Lung (tissue), 12 donors: ENCODE measurements around the gene CCDC6. TPM values are rescaled to one million over a fixed set of nuclear protein-coding genes. Genes with fewer than 3 reads are reported as not detected.
A peak's percentile ranks its signal among the peaks of the same experiment; 100 is the strongest.

ENCODE experiments used
- ATAC-seq: fragments of 200-7000 bp; cut with Tn5 transposase; one replicate; pipeline ENCODE4 v1.9.1; 2020; ENCODE audit warnings: moderate number of reproducible peaks; ENCODE audit not compliant: insufficient read depth, low FRiP score
- DNase-seq, 3 donors: peaks; one replicate each; pipeline ENCODE4 v3.0.0-alpha.2; 2013 to 2017
- H3K27ac ChIP-seq, 2 donors: one replicate each; pipeline ENCODE4 v1.5.1; 2013; ENCODE audit warnings: mild to moderate bottlenecking in 2 of 2, moderate library complexity in 2 of 2, control low read depth in 1 of 2, inconsistent platforms in 1 of 2, low read depth in 1 of 2, low read length in 1 of 2
- H3K27me3 ChIP-seq, 3 donors: one replicate each; pipeline ENCODE4 v1.5.1; 2013; ENCODE audit warnings: low read length in 2 of 3; ENCODE audit not compliant: control insufficient read depth in 3 of 3, insufficient read depth in 3 of 3
- H3K36me3 ChIP-seq, 4 donors: one replicate each; pipeline ENCODE4 v1.5.1; 2013; ENCODE audit warnings: low read length in 4 of 4, mild to moderate bottlenecking in 1 of 4, moderate library complexity in 1 of 4; ENCODE audit not compliant: control insufficient read depth in 4 of 4, insufficient read depth in 4 of 4
- H3K4me1 ChIP-seq, 5 donors: one replicate each; pipeline ENCODE4 v1.5.1; 2013; ENCODE audit warnings: low read length in 5 of 5, mild to moderate bottlenecking in 2 of 5, moderate library complexity in 1 of 5; ENCODE audit not compliant: control insufficient read depth in 5 of 5, insufficient read depth in 5 of 5
- H3K4me3 ChIP-seq: one replicate; pipeline ENCODE4 v1.5.1; 2013; ENCODE audit warnings: mild to moderate bottlenecking, control low read depth, moderate library complexity
- H3K9ac ChIP-seq, 2 donors: one replicate each; pipeline ENCODE4 v1.5.1; 2013; ENCODE audit warnings: low read length in 2 of 2, control low read depth in 1 of 2; ENCODE audit not compliant: insufficient read depth in 1 of 2
- H3K9me3 ChIP-seq, 4 donors: one replicate each; pipeline ENCODE4 v1.5.1; 2013; ENCODE audit warnings: low read length in 3 of 4, mild to moderate bottlenecking in 1 of 4, moderate library complexity in 1 of 4; ENCODE audit not compliant: control insufficient read depth in 4 of 4, insufficient read depth in 3 of 4
- CTCF ChIP-seq: IDR thresholded peaks from 2 replicates; pipeline ENCODE4 v1.5.1; 2012; ENCODE audit warnings: mild to moderate bottlenecking; ENCODE audit errors: control extremely low read depth, extremely low read depth
- WGBS, 2 donors: extraction: QIAGEN DNeasy Blood & Tissue Kit; methylation state at CpG; one replicate each; pipeline ENCODE4 v1.1.7; 2013; 5-methylcytosine and 5-hydroxymethylcytosine counted together
- polyA plus RNA-seq, 2 donors: library from polyadenylated mRNA; stranded (reverse); fragments of 200-250 nt; gene quantifications; one replicate each; pipeline ENCODE4 v1.2.1, GENCODE V29; 2013
- total RNA-seq, 2 donors: library from RNA; depleted of rRNA in 1 of 2; stranded (reverse); fragments of >200 nt in 1 of 2; gene quantifications; one replicate each; pipeline ENCODE4 v1.2.1, GENCODE V29; 2014 to 2021
- donor health status: control.
- donor health status: control.
- donor health status: Bipolar disorder and iron deficiency.
- donor health status: healthy.
- donor health status: DM: yes; HTN: yes; CAD: no.

Gene CCDC6
- total and polyA plus RNA-seq, 4 donors: 13.2 to 77.2 (median 28.1) TPM

- WGBS, 2 donors: 34 to 46% methylated on average over 7 of the region's 7 CpGs
- H3K9ac ChIP-seq: no peak overlapping the region
- no peak for ATAC-seq
- H3K4me1 ChIP-seq: peaks cover 0 to 22% (median 13%) of the 10 kb centered on the region in 5 donors
- H3K27ac ChIP-seq: peak overlapping the region in 1 of 2 donors; percentile 62
- no peak for TF ChIP-seq CTCF
- no peaks in the 10 kb centered on the region for H3K9me3 ChIP-seq
- no peaks in the 10 kb centered on the region for H3K27me3 ChIP-seq
- DNase-seq: peak; percentile 61 to 72 (median 72)
- no peak overlapping the region for H3K4me3 ChIP-seq
- H3K36me3 ChIP-seq: no peaks in the 10 kb centered on the region
Measured at GRCh38 chr10:59872892-59873463, 33.4 kb downstream of the CCDC6 start.

- Histone ChIP-seq H3K9me3 (no peaks in the 10 kb centered on the region), H3K4me3 (no peak overlapping the region), H3K36me3 (no peaks in the 10 kb centered on the region), H3K27ac (no peak overlapping the region), H3K9ac (no peak overlapping the region), H3K4me1 (peaks cover 0 to 22% (median 13%) of the 10 kb centered on the region in 5 donors), H3K27me3 (no peaks in the 10 kb centered on the region)
- ATAC-seq (no peak), DNase-seq (no peak)
- no peak for TF ChIP-seq CTCF
- 95 to 99% methylated on average over 4 of the region's 4 CpGs for WGBS, 2 donors
Measured at GRCh38 chr10:59870152-59870551, 36.2 kb downstream of the CCDC6 start.

GRCh38 chr10:59869594-59869940, 36.8 kb downstream of the CCDC6 start:
- Histone ChIP-seq H3K9ac (no peak overlapping the region), H3K4me1 (peaks cover 0 to 21% (median 17%) of the 10 kb centered on the region in 5 donors), H3K27me3 (no peaks in the 10 kb centered on the region), H3K36me3 (no peaks in the 10 kb centered on the region), H3K9me3 (no peaks in the 10 kb centered on the region), H3K27ac (no peak overlapping the region), H3K4me3 (no peak overlapping the region)
- ATAC-seq (no peak), DNase-seq (no peak)
- TF ChIP-seq CTCF: no peak
- 95 to 96% methylated on average over 6 of the region's 6 CpGs for WGBS, 2 donors
